ENCODE results near the gene PRCP. TPM values are rescaled to one million over a fixed set of nuclear protein-coding genes. Genes with fewer than 3 reads are reported as not detected.
A peak's percentile ranks its signal among the peaks of the same experiment; 100 is the strongest.

Gene PRCP
- total RNA-seq (37.7 and 45.2 TPM in 2 replicates), polyA plus RNA-seq (24.6 and 29.5 TPM in 2 replicates), polyA minus RNA-seq (22.5 and 28.0 TPM in 2 replicates)
- 64.9 TPM for total RNA-seq (2013)

GRCh38 chr11:82900277-82901164 lies at the start of gene PRCP:
TSS of gene PRCP (minus strand) at chr11:82900430. CDS start at chr11:82900402, 28 bp downstream.
- WGBS (ENCODE audit: insufficient coverage) = under 1% methylated on average over 40 of the region's 40 CpGs
- Mint-ChIP-seq H3K9me3 (ENCODE audit: insufficient read depth) (no peaks in the 10 kb centered on the region), H3K4me1 (peaks cover 52% of the 10 kb centered on the region), H3K27me3 (no peaks in the 10 kb centered on the region), H3K4me3 (peak within 1 kb of the TSS; percentile 100), H3K27ac (peak within 1 kb of the TSS; percentile 99)
- TF ChIP-seq EZH2 (IDR thresholded peaks at IDR 0.05; ENCODE audit: borderline replicate concordance, insufficient read depth, low read depth, low read length, poor library complexity, severe bottlenecking) = no peak
- no peak for TF ChIP-seq CTCF (IDR thresholded peaks at IDR 0.05)
- H2AFZ ChIP-seq (ENCODE audit: insufficient read depth, low read depth, low read length, poor library complexity, severe bottlenecking) = peak within 1 kb of the TSS; percentile 89
- H3K79me2 ChIP-seq (ENCODE audit: control insufficient read depth, insufficient read depth, low read length) = peaks cover 45% of the 10 kb centered on the region
- H3K9ac ChIP-seq (ENCODE audit: low read length) = peak within 1 kb of the TSS; percentile 78
- H3K36me3 ChIP-seq (replicated peaks in 1 of 2; ENCODE audit: control extremely low read depth in 1 of 2, control insufficient read depth in 1 of 2, extremely low read depth in 1 of 2, insufficient read depth in 2 of 2, low read length in 1 of 2) = peaks cover 0 to 2% of the 10 kb centered on the region in 2 experiments
- peak; percentile 94 for DNase-seq
- ATAC-seq (ENCODE audit: low read depth) = peak; percentile 73
- H4K20me1 ChIP-seq (ENCODE audit: control insufficient read depth, insufficient read depth, low read length, poor library complexity, severe bottlenecking) = peaks cover 4% of the 10 kb centered on the region
- H3K9me3 ChIP-seq (ENCODE audit: control extremely low read depth in 1 of 3, control insufficient read depth in 2 of 3, insufficient read depth in 1 of 3, low read length in 2 of 3) = peaks cover 0 to 5% (median 5%) of the 10 kb centered on the region in 3 donors
- H3K27me3 ChIP-seq (replicated peaks in 1 of 4; ENCODE audit: control extremely low read depth in 1 of 4, control insufficient read depth in 3 of 4, insufficient read depth in 4 of 4, low read length in 3 of 4) = no peaks in the 10 kb centered on the region
- H3K4me3 ChIP-seq (ENCODE audit: control extremely low read depth in 1 of 5, extremely low read depth in 1 of 5, insufficient read depth in 1 of 5, low read depth in 2 of 5, low read length in 4 of 5) = peak within 1 kb of the TSS; percentile 54 to 97 (median 93)
- peaks cover 46 to 50% of the 10 kb centered on the region in 2 donors for H3K4me1 ChIP-seq (ENCODE audit: control insufficient read depth in 2 of 2, insufficient read depth in 2 of 2, low read length in 2 of 2)
- peak within 1 kb of the TSS; percentile 94 to 95 for H3K27ac ChIP-seq (ENCODE audit: low read length in 2 of 2)
- ChIA-PET CTCF (interaction anchor here (0.6 to 12.3 kb wide), 20 partner anchors 8 to 825 kb away, joined by 3 to 135 read pairs (median 4); partner anchors contain the start of gene PCF11), POLR2A (interaction anchor here (0.6 to 2.5 kb wide), 11 partner anchors 11 to 385 kb away, joined by 3 to 25 read pairs (median 4); partner anchors contain the start of genes CCDC90B, PCF11 and RAB30)
- intact Hi-C loops (cut with micrococcal nuclease) = loop anchor here (1.0 kb wide), 8 partner anchors 20 to 386 kb away; partner anchors contain the start of genes ANKRD42, CCDC90B and RAB30
- peak within 1 kb of the TSS; percentile 83 for H3K4me2 ChIP-seq (replicated peaks; ENCODE audit: low read depth, low read length, poor library complexity, severe bottlenecking)

- ChIA-PET CTCF (no interaction called here), POLR2A (no interaction called here)
- DNase-seq (no peak), ATAC-seq (ENCODE audit: low read depth) (no peak)
- Histone ChIP-seq H3K4me2 (replicated peaks; ENCODE audit: low read depth, low read length, poor library complexity, severe bottlenecking) (no peak overlapping the region), H3K79me2 (ENCODE audit: control insufficient read depth, insufficient read depth, low read length) (no peaks in the 10 kb centered on the region), H4K20me1 (ENCODE audit: control insufficient read depth, insufficient read depth, low read length, poor library complexity, severe bottlenecking) (no peaks in the 10 kb centered on the region), H3K36me3 (replicated peaks in 1 of 2; ENCODE audit: control extremely low read depth in 1 of 2, control insufficient read depth in 1 of 2, extremely low read depth in 1 of 2, insufficient read depth in 2 of 2, low read length in 1 of 2) (no peaks in the 10 kb centered on the region), H2AFZ (ENCODE audit: insufficient read depth, low read depth, low read length, poor library complexity, severe bottlenecking) (no peak overlapping the region), H3K9me3 (ENCODE audit: control extremely low read depth in 1 of 3, control insufficient read depth in 2 of 3, insufficient read depth in 1 of 3, low read length in 2 of 3) (no peaks in the 10 kb centered on the region), H3K9ac (ENCODE audit: low read length) (no peak overlapping the region), H3K4me3 (ENCODE audit: control extremely low read depth in 1 of 5, extremely low read depth in 1 of 5, insufficient read depth in 1 of 5, low read depth in 2 of 5, low read length in 4 of 5) (no peak overlapping the region), H3K4me1 (ENCODE audit: control insufficient read depth in 2 of 2, insufficient read depth in 2 of 2, low read length in 2 of 2) (no peaks in the 10 kb centered on the region), H3K27me3 (replicated peaks in 1 of 4; ENCODE audit: control extremely low read depth in 1 of 4, control insufficient read depth in 3 of 4, insufficient read depth in 4 of 4, low read length in 3 of 4) (no peaks in the 10 kb centered on the region), H3K27ac (ENCODE audit: low read length in 2 of 2) (no peak overlapping the region)
- TF ChIP-seq EZH2 (IDR thresholded peaks at IDR 0.05; ENCODE audit: borderline replicate concordance, insufficient read depth, low read depth, low read length, poor library complexity, severe bottlenecking) (no peak), CTCF (IDR thresholded peaks at IDR 0.05) (no peak)
- H3K4me1 Mint-ChIP-seq = peaks cover 19% of the 10 kb centered on the region
- peak overlapping the region; percentile 56 for H3K27ac Mint-ChIP-seq
- peaks cover 6% of the 10 kb centered on the region for H3K9me3 Mint-ChIP-seq (ENCODE audit: insufficient read depth)
- no peaks in the 10 kb centered on the region for H3K27me3 Mint-ChIP-seq
- no peak overlapping the region for H3K4me3 Mint-ChIP-seq
- intact Hi-C loops (cut with micrococcal nuclease) = no loop called here
These were observed 49.1 kb upstream of the PRCP start for GRCh38 chr11:82949352-82949751.

All from B cell (primary cell).